GM23338 (cell line): ENCODE data around the gene POLDIP3. TPM values are rescaled to one million over a fixed set of nuclear protein-coding genes. Genes with fewer than 3 reads are reported as not detected.

Experiments used
- ATAC-seq: fragments of 200-7000 bp; cut with Tn5 transposase; 3 replicates; pipeline ENCODE4 v1.9.1; 2020
- DNase-seq: peaks from one replicate; pipeline ENCODE4 v3.0.0-alpha.2; 2015; ENCODE audit warnings: low spot score
- H2AFZ ChIP-seq: fragments of 200-600 bp; sonication (generic); 2 replicates; pipeline ENCODE4 v1.8.0; 2016; ENCODE audit warnings: antibody characterized with exemption, mild to moderate bottlenecking, moderate library complexity
- H3F3A ChIP-seq: fragments of 200-600 bp; sonication (generic); replicated peaks from 2 replicates; pipeline ENCODE4 v1.8.0; 2017; ENCODE audit warnings: antibody characterized with exemption, mixed run types, low read depth
- H3K27ac ChIP-seq: fragments of 200-600 bp; sonication (generic); 2 replicates; pipeline ENCODE4 v1.6.1; 2016; ENCODE audit warnings: low read depth
- H3K27me3 ChIP-seq: fragments of 200-600 bp; sonication (generic); 2 replicates; pipeline ENCODE4 v1.8.0; 2016; ENCODE audit warnings: mild to moderate bottlenecking, mixed run types, moderate library complexity; ENCODE audit not compliant: insufficient read depth
- H3K36me3 ChIP-seq: fragments of 200-600 bp; sonication (generic); 2 replicates; pipeline ENCODE4 v1.8.0; 2016; ENCODE audit warnings: mild to moderate bottlenecking; ENCODE audit not compliant: insufficient read depth
- H3K4me1 ChIP-seq: fragments of 200-600 bp; sonication (generic); 2 replicates; pipeline ENCODE4 v1.8.0; 2016; ENCODE audit warnings: mild to moderate bottlenecking, moderate library complexity; ENCODE audit not compliant: insufficient read depth
- H3K4me2 ChIP-seq: fragments of 200-600 bp; sonication (generic); 2 replicates; pipeline ENCODE4 v1.7.1; 2017; ENCODE audit warnings: mixed run types
- H3K4me3 ChIP-seq: fragments of 200-600 bp; sonication (generic); 2 replicates; pipeline ENCODE4 v1.6.1; 2016; ENCODE audit warnings: mixed run types
- H3K79me2 ChIP-seq: fragments of 200-600 bp; sonication (generic); replicated peaks from 2 replicates; pipeline ENCODE4 v1.8.0; 2017; ENCODE audit warnings: mild to moderate bottlenecking; ENCODE audit not compliant: insufficient read depth
- H3K9me2 ChIP-seq: fragments of 200-600 bp; sonication (generic); 2 replicates; pipeline ENCODE4 v1.8.0; 2017; ENCODE audit not compliant: insufficient read depth
- H4K20me1 ChIP-seq: fragments of 200-600 bp; sonication (generic); replicated peaks from 2 replicates; pipeline ENCODE4 v1.8.0; 2017; ENCODE audit warnings: mild to moderate bottlenecking; ENCODE audit not compliant: insufficient read depth
- H3K27ac Mint-ChIP-seq: 2 replicates; pipeline ENCODE4 v1.8.0; 2020; ENCODE audit warnings: inconsistent platforms, mild to moderate bottlenecking, moderate library complexity, mixed read lengths
- H3K27me3 Mint-ChIP-seq: 3 replicates; pipeline ENCODE4 v1.8.0; 2022; ENCODE audit warnings: low read depth, mild to moderate bottlenecking, moderate library complexity, mixed read lengths, inconsistent platforms; ENCODE audit not compliant: insufficient read depth, poor library complexity
- H3K36me3 Mint-ChIP-seq: 3 replicates; pipeline ENCODE4 v1.8.0; 2021; ENCODE audit warnings: low read depth, mild to moderate bottlenecking, inconsistent platforms, moderate library complexity, mixed read lengths
- H3K4me1 Mint-ChIP-seq: 3 replicates; pipeline ENCODE4 v1.8.0; 2020; ENCODE audit warnings: mild to moderate bottlenecking, inconsistent platforms, mixed read lengths
- H3K4me3 Mint-ChIP-seq: 3 replicates; pipeline ENCODE4 v1.8.0; 2021; ENCODE audit warnings: moderate library complexity, mild to moderate bottlenecking, inconsistent platforms, mixed read lengths
- H3K9me3 Mint-ChIP-seq: 3 replicates; pipeline ENCODE4 v1.8.0; 2020; ENCODE audit warnings: moderate library complexity, mild to moderate bottlenecking, inconsistent platforms, mixed read lengths
- ETS1 ChIP-seq: IDR thresholded peaks from 2 replicates; pipeline ENCODE4 v1.6.1; 2016; ENCODE audit warnings: antibody characterized with exemption
- EZH2phosphoT487 ChIP-seq: fragments of 200-600 bp; sonication (generic); IDR thresholded peaks from one replicate; pipeline ENCODE4 v1.8.1; 2018; ENCODE audit warnings: antibody characterized with exemption; ENCODE audit not compliant: unreplicated experiment
- JUNB ChIP-seq: IDR thresholded peaks from one replicate; pipeline ENCODE4 v1.6.1; 2016; ENCODE audit warnings: antibody characterized with exemption; ENCODE audit not compliant: unreplicated experiment
- REST ChIP-seq: IDR thresholded peaks from one replicate; pipeline ENCODE4 v1.6.1; 2018; ENCODE audit warnings: antibody characterized with exemption; ENCODE audit not compliant: unreplicated experiment
- ZNF331 ChIP-seq: fragments of 250-450 bp; sonication (Bioruptor Pico); IDR thresholded peaks from 2 replicates; pipeline ENCODE4 v1.5.0; 2020; ENCODE audit warnings: low read depth, mild to moderate bottlenecking, moderate library complexity
- polyA plus RNA-seq: library from polyadenylated mRNA; unstranded; fragments of >200 nt; fragmentation: Nextera tagmentation; extraction: Ambion mirVana; gene quantifications from 2 replicates; pipeline ENCODE4 v1.2.1, GENCODE V29; 2016
- total RNA-seq: library from RNA; depleted of rRNA; stranded (reverse); fragments of >200 nt; shearing (Covaris generic); gene quantifications from 2 replicates; pipeline ENCODE4 v1.2.3, GENCODE V29; 2014
- TF ChIP-seq, protein P1 (sequence below): fragments of 250-450 bp; sonication (Bioruptor Pico); IDR thresholded peaks from 2 replicates; pipeline ENCODE4 v1.5.0; 2020; ENCODE audit warnings: mild to moderate bottlenecking, moderate library complexity
- TF ChIP-seq, protein P2 (sequence below), 2 experiments: fragments of 200-600 bp in 1 of 2; sonication (generic) in 1 of 2; conservative IDR thresholded peaks; 2 replicates each; pipeline versions ENCODE4 v1.5.1 to v1.6.1; 2016 to 2017; ENCODE audit warnings: antibody characterized with exemption in 2 of 2, low read depth in 2 of 2, mild to moderate bottlenecking in 2 of 2, moderate library complexity in 1 of 2

POLDIP3 gene
- total and polyA plus RNA-seq, 2 experiments from 2014 or later: 38.2 to 54.3 TPM

GRCh38 chr22:42585096-42585495 lies 29.6 kb downstream of the POLDIP3 start:
- Mint-ChIP-seq H3K4me1 (peaks cover 6% of the 10 kb centered on the region), H3K27me3 (peaks cover 12% of the 10 kb centered on the region), H3K4me3 (no peak overlapping the region), H3K27ac (no peak overlapping the region), H3K36me3 (peaks cover 62% of the 10 kb centered on the region), H3K9me3 (no peaks in the 10 kb centered on the region)
- Histone ChIP-seq H3K4me2 (no peak overlapping the region), H3K27ac (no peak overlapping the region), H3K9me2 (no peaks in the 10 kb centered on the region), H3K4me1 (peaks cover 3% of the 10 kb centered on the region; the same call in 1 of the 2 replicates), H2AFZ (no peak overlapping the region), H3K4me3 (no peak overlapping the region), H3K36me3 (peaks cover 16% of the 10 kb centered on the region), H3F3A (peaks cover 21% of the 10 kb centered on the region; the same call in 1 of the 2 replicates), H4K20me1 (peaks cover 20% of the 10 kb centered on the region), H3K79me2 (peaks cover 5% of the 10 kb centered on the region), H3K27me3 (no peaks in the 10 kb centered on the region)
- TF ChIP-seq, protein P1, sequence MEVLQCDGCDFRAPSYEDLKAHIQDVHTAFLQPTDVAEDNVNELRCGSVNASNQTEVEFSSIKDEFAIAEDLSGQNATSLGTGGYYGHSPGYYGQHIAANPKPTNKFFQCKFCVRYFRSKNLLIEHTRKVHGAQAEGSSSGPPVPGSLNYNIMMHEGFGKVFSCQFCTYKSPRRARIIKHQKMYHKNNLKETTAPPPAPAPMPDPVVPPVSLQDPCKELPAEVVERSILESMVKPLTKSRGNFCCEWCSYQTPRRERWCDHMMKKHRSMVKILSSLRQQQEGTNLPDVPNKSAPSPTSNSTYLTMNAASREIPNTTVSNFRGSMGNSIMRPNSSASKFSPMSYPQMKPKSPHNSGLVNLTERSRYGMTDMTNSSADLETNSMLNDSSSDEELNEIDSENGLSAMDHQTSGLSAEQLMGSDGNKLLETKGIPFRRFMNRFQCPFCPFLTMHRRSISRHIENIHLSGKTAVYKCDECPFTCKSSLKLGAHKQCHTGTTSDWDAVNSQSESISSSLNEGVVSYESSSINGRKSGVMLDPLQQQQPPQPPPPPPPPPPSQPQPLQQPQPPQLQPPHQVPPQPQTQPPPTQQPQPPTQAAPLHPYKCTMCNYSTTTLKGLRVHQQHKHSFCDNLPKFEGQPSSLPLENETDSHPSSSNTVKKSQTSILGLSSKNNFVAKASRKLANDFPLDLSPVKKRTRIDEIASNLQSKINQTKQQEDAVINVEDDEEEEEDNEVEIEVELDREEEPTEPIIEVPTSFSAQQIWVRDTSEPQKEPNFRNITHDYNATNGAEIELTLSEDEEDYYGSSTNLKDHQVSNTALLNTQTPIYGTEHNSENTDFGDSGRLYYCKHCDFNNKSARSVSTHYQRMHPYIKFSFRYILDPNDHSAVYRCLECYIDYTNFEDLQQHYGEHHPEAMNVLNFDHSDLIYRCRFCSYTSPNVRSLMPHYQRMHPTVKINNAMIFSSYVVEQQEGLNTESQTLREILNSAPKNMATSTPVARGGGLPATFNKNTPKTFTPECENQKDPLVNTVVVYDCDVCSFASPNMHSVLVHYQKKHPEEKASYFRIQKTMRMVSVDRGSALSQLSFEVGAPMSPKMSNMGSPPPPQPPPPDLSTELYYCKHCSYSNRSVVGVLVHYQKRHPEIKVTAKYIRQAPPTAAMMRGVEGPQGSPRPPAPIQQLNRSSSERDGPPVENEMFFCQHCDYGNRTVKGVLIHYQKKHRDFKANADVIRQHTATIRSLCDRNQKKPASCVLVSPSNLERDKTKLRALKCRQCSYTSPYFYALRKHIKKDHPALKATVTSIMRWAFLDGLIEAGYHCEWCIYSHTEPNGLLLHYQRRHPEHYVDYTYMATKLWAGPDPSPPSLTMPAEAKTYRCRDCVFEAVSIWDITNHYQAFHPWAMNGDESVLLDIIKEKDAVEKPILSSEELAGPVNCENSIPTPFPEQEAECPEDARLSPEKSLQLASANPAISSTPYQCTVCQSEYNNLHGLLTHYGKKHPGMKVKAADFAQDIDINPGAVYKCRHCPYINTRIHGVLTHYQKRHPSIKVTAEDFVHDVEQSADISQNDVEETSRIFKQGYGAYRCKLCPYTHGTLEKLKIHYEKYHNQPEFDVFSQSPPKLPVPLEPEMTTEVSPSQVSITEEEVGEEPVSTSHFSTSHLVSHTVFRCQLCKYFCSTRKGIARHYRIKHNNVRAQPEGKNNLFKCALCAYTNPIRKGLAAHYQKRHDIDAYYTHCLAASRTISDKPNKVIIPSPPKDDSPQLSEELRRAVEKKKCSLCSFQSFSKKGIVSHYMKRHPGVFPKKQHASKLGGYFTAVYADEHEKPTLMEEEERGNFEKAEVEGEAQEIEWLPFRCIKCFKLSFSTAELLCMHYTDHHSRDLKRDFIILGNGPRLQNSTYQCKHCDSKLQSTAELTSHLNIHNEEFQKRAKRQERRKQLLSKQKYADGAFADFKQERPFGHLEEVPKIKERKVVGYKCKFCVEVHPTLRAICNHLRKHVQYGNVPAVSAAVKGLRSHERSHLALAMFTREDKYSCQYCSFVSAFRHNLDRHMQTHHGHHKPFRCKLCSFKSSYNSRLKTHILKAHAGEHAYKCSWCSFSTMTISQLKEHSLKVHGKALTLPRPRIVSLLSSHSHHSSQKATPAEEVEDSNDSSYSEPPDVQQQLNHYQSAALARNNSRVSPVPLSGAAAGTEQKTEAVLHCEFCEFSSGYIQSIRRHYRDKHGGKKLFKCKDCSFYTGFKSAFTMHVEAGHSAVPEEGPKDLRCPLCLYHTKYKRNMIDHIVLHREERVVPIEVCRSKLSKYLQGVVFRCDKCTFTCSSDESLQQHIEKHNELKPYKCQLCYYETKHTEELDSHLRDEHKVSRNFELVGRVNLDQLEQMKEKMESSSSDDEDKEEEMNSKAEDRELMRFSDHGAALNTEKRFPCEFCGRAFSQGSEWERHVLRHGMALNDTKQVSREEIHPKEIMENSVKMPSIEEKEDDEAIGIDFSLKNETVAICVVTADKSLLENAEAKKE: no peak
- TF ChIP-seq EZH2phosphoT487 (no peak), ZNF331 (CRISPR knock-in tag) (no peak), JUNB (no peak), ETS1 (no peak), REST (no peak)
- TF ChIP-seq, protein P2, sequence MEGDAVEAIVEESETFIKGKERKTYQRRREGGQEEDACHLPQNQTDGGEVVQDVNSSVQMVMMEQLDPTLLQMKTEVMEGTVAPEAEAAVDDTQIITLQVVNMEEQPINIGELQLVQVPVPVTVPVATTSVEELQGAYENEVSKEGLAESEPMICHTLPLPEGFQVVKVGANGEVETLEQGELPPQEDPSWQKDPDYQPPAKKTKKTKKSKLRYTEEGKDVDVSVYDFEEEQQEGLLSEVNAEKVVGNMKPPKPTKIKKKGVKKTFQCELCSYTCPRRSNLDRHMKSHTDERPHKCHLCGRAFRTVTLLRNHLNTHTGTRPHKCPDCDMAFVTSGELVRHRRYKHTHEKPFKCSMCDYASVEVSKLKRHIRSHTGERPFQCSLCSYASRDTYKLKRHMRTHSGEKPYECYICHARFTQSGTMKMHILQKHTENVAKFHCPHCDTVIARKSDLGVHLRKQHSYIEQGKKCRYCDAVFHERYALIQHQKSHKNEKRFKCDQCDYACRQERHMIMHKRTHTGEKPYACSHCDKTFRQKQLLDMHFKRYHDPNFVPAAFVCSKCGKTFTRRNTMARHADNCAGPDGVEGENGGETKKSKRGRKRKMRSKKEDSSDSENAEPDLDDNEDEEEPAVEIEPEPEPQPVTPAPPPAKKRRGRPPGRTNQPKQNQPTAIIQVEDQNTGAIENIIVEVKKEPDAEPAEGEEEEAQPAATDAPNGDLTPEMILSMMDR (conservative IDR thresholded peaks at IDR 0.05; ENCODE audit: low read depth in 2 of 2): no peak
- DNase-seq: no peak
- no peak for ATAC-seq
